Breast epithelium (tissue), 4 donors: Measurements from ENCODE around the gene MDK. TPM values are rescaled to one million over a fixed set of nuclear protein-coding genes. Genes with fewer than 3 reads are reported as not detected.
A peak's percentile ranks its signal among the peaks of the same experiment; 100 is the strongest.

Source experiments
- DNase-seq, 2 donors: peaks; one replicate each; pipeline ENCODE4 v3.0.0-alpha.2; 2019; ENCODE audit warnings: low spot score in 2 of 2
- H3K27ac ChIP-seq, 2 donors: fragments of 200-600 bp; sonication (generic) in 1 of 2; one replicate each; pipeline ENCODE4 v1.5.1; 2016 to 2019; ENCODE audit warnings: mild to moderate bottlenecking in 1 of 2
- H3K27me3 ChIP-seq, 2 donors: fragments of 200-600 bp; sonication (generic) in 1 of 2; one replicate each; pipeline versions ENCODE4 v1.5.1 to v1.6.0; 2017 to 2019; ENCODE audit warnings: control low read depth in 1 of 2, mild to moderate bottlenecking in 1 of 2
- H3K36me3 ChIP-seq: fragments of 200-600 bp; one replicate; pipeline ENCODE4 v1.5.1; 2019
- H3K4me1 ChIP-seq, 2 donors: fragments of 200-600 bp; sonication (generic); one replicate each; pipeline ENCODE4 v1.5.1; 2016 to 2019; ENCODE audit warnings: control low read depth in 1 of 2
- H3K4me3 ChIP-seq, 3 donors: fragments of 200-600 bp; sonication (generic); 1 replicate in 2 of 3; 2 replicates in 1 of 3; pipeline ENCODE4 v1.5.1; 2016 to 2019; ENCODE audit warnings: mild to moderate bottlenecking in 3 of 3, moderate library complexity in 2 of 3
- H3K9me3 ChIP-seq, 2 donors: fragments of 200-600 bp; sonication (generic) in 1 of 2; one replicate each; pipeline ENCODE4 v1.5.1; 2016 to 2019; ENCODE audit warnings: control low read depth in 1 of 2
- CTCF ChIP-seq, 3 donors: fragments of 450-650 bp; IDR thresholded peaks; one replicate each; pipeline ENCODE4 v1.5.1; 2016 to 2017; ENCODE audit warnings: antibody characterized with exemption in 3 of 3, mild to moderate bottlenecking in 3 of 3, moderate library complexity in 3 of 3
- POLR2A ChIP-seq: fragments of 450-650 bp; IDR thresholded peaks from one replicate; pipeline ENCODE4 v1.6.1; 2016; ENCODE audit warnings: antibody characterized with exemption, mild to moderate bottlenecking, moderate library complexity
- POLR2AphosphoS5 ChIP-seq, 3 donors: sonication (generic); formaldehyde crosslinking; IDR thresholded peaks; one replicate each; pipeline ENCODE4 v1.6.1; 2017; ENCODE audit warnings: antibody characterized with exemption in 3 of 3
- intact Hi-C: fragments of 100-400 bp; cut with DNase I; formaldehyde crosslinking; loops from one replicate; pipeline ENCODE4 v1.15.1; 2023; ENCODE audit warnings: low total_unique reads
- total RNA-seq, 3 donors: library from RNA; depleted of rRNA; stranded (reverse); fragments of >200 nt; gene quantifications; one replicate each; pipeline ENCODE4 v1.1.0, GENCODE V29; 2016

Gene MDK
- total RNA-seq, 3 donors from 2014 or later, result 20.5 to 115 (median 54.7) TPM

DNA sequence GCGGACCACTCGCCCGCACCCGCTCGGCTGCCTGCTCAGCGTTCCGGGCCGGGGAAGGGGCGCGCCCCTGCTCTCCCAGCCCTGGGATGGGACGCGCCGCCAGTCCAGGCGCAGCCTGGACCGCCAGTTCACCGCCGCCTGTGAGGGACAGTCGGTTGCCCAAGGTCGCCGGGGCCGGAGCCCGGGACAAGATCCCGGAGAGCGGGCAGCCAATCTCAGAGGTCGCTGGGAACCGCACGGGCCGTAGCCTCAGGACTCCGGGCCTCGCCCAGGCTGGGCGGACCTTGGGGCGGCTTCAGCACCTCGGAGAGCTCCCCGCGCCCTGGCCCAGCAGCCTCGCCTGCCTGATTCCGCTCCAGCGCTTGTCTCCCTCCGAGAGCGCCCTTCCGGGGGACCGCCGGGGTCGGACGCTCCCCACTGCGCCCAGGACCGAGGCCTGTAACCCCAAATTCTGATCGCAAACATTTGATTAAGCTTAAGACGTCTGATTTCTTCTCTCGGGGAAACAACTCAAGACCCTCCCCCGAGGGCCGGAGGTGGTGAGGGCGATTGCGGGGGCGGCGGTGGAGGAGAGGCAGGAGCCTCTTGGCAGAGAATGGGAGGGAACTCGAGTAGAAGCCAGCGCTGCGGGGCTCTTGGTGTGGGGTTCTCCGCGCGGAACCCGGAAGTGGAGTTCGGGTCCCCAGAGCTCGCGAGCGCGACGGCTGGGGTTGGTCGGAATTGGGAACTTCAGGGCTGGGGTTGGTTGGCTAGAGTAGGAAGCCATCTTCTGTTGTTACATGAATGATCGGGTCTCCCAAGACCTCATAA, 11.2 kb downstream of the MDK start:
- DNase-seq, result peak; percentile 41 to 87
- peak overlapping the region; percentile 28 to 76 (median 50) for H3K4me3 ChIP-seq
- intact Hi-C loops, result loop anchor here (5.0 to 10.0 kb wide), 2 partner anchors 212 to 250 kb away; no protein-coding TSS in a partner anchor

GRCh38 chr11:46393231-46393616, 11.8 kb downstream of the MDK start:
- Histone ChIP-seq H3K4me1 (peaks cover 20 to 29% of the 10 kb centered on the region in 2 donors), H3K36me3 (no peaks in the 10 kb centered on the region), H3K4me3 (no peak overlapping the region), H3K9me3 (no peaks in the 10 kb centered on the region), H3K27me3 (peaks cover 19 to 38% of the 10 kb centered on the region in 2 donors), H3K27ac (no peak overlapping the region)
- intact Hi-C loops, result loop anchor here (5.0 to 10.0 kb wide), 2 partner anchors 212 to 251 kb away; no protein-coding TSS in a partner anchor
- TF ChIP-seq POLR2AphosphoS5 (IDR thresholded peaks at IDR 0.05) (no peak), POLR2A (no peak), CTCF (IDR thresholded peaks at IDR 0.05) (no peak)
- DNase-seq, result no peak

More for the DNA sequence above, 11.2 kb downstream of the MDK start:
- Histone ChIP-seq H3K9me3 (no peaks in the 10 kb centered on the region), H3K4me1 (peaks cover 20 to 29% of the 10 kb centered on the region in 2 donors), H3K27ac (no peak overlapping the region), H3K27me3 (peaks cover 20 to 44% of the 10 kb centered on the region in 2 donors), H3K36me3 (no peaks in the 10 kb centered on the region)
- TF ChIP-seq CTCF (IDR thresholded peaks at IDR 0.05), result no peak
- peak in 2 of 3 donors; percentile 26 to 53 for TF ChIP-seq POLR2AphosphoS5 (IDR thresholded peaks at IDR 0.05)

- H3K27me3 ChIP-seq, result peaks cover 19 to 32% of the 10 kb centered on the region in 2 donors
- H3K4me1 ChIP-seq, result peaks cover 20 to 29% of the 10 kb centered on the region in 2 donors
- no peak overlapping the region for H3K4me3 ChIP-seq
- DNase-seq, result no peak
- TF ChIP-seq POLR2AphosphoS5 (IDR thresholded peaks at IDR 0.05), result no peak
- no peak for TF ChIP-seq CTCF (IDR thresholded peaks at IDR 0.05)
- TF ChIP-seq POLR2A, result no peak
- H3K27ac ChIP-seq, result no peak overlapping the region
- H3K9me3 ChIP-seq, result no peaks in the 10 kb centered on the region
- H3K36me3 ChIP-seq, result no peaks in the 10 kb centered on the region
- intact Hi-C loops, result loop anchor here (5.0 to 10.0 kb wide), 2 partner anchors 211 to 251 kb away; no protein-coding TSS in a partner anchor
Observed at GRCh38 chr11:46393759-46394158, 12.3 kb downstream of the MDK start.

DNA sequence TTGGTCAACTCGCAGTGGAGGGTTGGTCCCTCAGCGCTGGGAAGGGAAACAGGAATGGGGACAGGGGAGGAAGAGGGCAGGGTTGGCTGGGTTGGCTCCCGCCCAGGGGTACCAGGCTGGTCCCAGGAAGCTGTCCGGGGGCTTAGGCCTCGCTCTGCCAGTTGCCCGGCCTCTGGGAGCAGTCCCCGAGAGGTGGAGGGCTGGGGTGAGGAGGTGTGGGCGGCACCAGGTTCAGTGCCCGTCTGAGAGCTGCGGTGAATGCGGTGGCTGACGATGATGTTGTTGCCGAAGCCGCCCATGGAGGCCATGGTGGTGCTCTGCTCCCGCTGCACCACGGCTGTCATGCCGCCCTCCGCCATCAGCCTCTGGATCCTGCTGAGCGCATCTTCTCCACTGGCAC, 16.1 kb downstream of the MDK start:
- Histone ChIP-seq H3K27ac (no peak overlapping the region), H3K36me3 (no peaks in the 10 kb centered on the region), H3K4me3 (no peak overlapping the region), H3K9me3 (no peaks in the 10 kb centered on the region), H3K4me1 (peaks cover 0 to 3% of the 10 kb centered on the region in 2 donors), H3K27me3 (no peaks in the 10 kb centered on the region)
- intact Hi-C loops, result loop anchor here (10.0 kb wide), 1 partner anchor 207 kb away; no protein-coding TSS in a partner anchor
- no peak for DNase-seq
- TF ChIP-seq POLR2AphosphoS5 (IDR thresholded peaks at IDR 0.05) (no peak), POLR2A (no peak), CTCF (IDR thresholded peaks at IDR 0.05) (no peak)
